HG03469 (cell line): Measurements from ENCODE around the gene CYSTM1.

Experiments used
- ATAC-seq: cut with Tn5 transposase; IDR thresholded peaks from one replicate; pipeline ENCODE4 v1.9.1; 2021; ENCODE audit warnings: mild to moderate bottlenecking, moderate library complexity, moderate number of reproducible peaks; ENCODE audit not compliant: unreplicated experiment

CYSTM1 gene, protein sequence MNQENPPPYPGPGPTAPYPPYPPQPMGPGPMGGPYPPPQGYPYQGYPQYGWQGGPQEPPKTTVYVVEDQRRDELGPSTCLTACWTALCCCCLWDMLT

DNA sequence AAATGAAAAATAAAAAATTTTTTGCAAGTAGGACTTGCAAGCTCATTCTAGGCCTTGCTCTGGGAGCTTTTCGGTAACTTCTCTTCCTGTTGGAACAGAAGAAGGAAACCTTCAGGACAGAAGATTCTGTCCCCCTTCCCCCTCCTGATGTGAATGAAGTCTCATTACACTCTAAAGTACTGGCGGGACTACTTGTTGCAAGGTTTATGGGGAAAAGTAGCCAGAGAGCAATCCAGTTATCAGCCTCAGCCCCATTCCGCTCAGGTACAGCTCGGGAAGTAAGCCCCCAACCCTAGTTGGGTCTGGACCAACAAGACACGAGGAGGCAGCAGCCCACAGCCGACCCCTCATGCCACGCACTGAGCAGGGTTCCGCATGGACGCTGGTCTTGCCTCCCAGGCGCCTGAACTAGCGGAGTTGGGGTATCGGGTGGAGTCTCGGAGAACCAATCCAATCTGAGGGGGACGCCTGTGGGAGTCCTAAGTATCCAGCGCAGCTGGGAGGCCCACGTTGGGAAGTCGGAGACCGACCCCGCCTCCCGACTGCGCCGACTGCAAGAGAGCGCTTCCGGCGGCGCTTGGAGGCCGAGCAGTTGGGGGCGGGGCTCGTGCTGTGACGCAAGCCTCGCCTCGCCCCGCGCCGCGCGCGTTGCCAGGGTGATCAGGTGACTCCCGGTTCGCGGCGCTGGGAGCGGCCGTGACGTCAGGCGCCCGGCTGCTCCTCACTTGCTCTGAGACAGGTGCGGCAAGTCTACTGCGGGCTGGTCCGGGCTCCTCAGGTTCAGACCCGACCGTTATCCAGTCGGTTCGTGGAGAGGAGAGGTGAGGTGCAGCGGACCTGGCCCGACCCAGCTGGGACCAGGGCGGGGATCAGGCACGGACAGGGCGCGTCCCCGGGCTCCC, at the start of gene CYSTM1:
TSS of gene CYSTM1 (plus strand) at position 724 of the 902 bp plus-strand sequence. CDS start 19,278 bp downstream, outside the sequence.
- ATAC-seq = peak; percentile 93

DNA sequence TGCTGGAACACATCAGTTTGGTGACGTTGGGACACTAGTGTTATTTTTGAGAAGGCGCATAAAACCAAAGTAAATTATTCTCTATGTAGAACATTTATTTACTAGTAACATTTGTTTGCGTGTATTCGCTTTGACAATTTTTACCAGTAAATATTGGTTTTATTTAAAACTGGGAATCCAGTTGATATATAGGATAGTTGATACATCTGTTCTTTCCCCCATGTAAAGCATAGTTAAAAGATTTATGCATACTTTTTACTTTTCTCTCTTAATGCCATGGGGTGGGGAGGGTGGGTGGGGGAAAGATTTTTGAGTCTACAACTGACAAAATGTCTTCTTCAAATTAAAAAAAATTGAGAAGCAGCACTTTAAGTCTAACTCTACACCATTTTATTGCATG, 49.4 kb upstream of the CYSTM1 start, which contains the start of gene IGIP:
TSS of gene IGIP (plus strand) at position 301 of the 400 bp plus-strand sequence. CDS start 2,540 bp downstream, outside the sequence.
- no peak for ATAC-seq

DNA sequence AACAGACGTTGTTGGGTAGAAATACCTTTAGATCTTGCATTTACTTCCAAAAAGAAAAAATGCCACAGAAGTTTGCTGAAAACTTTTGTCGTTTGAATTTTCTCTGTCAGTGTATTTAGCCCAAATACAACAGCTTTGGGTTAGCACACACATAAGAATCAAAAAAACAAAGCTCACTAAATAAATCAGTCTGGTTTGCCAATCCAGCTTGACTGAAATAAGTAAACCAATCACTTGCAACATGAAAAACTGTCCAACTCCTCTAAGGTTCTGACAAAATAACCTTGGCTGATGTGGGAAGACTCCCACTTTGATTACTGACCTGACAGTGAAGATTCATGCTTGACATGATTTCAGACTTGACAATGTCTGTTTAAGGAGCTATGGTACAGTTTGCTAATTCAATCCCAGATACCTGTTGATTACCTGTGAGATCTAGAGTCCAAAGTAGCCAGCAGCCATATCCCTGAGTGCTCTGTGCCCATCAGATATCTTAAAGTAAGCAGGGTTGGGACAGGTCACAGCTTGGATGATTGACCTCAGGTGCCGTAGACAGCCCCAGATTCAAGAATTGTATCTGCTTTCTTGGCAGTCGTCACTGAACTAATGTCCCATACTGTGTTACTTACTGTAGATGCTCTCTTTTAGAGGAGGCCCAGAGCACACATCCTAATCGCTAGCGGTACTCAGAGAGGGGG, 48.5 kb upstream of the CYSTM1 start:
- ATAC-seq = no peak

DNA sequence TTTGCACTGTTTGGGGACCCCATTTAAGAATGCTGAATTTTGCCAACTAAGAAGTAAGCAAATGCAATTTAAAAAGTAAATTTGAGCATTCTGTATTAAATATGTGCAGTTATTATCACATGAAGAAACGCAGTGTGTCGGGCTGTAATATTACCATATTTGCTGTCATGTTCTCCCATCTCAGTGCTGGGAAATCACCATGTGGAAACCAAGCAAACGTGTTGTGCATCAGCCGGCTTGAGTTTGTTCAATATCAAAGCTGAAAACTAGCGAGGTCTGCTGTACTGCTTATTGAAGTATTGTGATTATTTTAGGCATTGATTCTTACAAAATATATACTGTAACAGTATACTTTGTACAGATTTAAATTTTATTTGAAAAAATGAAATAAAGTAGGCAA, 46.6 kb upstream of the CYSTM1 start:
- no peak for ATAC-seq

DNA sequence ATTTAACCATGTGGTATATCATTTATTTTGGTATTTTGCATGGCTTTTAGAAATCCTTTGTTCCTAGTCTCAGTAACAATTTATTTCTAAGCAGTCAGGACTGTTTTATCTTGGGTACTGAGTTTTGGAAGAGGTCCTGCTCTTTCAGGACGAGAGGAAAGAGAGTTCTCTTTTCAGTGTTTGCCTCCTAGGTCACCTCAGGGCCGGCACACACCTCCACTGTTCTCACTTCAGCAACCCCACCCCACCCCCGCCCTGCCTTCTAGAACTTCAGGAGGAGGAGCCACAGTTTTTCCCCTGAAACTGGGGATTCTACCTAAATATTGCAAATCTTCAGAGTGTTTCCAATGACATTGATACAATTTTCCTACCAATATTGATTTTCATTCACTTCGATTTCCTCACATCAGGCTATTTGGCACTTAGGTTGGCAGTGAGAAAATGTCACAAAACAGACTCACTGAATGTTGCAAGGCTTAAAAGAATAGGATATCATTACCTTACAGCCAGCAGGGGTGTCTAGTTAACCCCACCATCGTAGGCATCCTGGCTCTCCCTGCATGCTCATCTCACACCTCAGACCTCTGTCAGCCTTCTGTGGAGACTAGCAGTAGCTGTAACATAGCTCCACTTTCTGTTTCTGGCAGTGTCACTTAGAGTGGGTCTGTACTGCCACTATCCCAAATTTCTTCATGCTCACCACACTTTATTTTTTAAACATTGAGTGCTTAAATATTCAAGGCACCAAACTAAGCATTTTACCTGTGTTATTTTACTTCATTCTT, 43.8 kb upstream of the CYSTM1 start:
- ATAC-seq = no peak

DNA sequence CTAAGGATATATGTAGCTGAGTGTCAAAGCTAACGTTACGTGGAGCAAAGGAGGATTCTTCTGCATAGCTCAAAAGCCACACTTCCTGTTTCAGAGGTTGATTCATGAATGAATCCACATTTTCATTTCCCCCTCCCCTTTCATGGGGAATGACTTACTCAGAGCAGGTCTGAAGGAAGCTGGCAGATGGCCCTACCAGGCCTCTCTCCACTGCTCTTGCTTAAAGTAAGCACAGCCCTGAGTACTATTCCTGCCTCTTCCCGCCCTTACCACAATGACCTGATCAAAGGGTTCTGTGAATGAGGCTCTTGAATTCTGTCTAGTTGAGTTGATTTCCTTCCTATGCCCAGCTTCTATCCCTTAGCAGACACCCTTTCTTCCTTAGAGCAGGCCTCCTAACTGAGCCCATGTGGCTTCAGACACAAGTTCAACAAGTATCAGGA, 43.0 kb upstream of the CYSTM1 start:
- no peak for ATAC-seq

DNA sequence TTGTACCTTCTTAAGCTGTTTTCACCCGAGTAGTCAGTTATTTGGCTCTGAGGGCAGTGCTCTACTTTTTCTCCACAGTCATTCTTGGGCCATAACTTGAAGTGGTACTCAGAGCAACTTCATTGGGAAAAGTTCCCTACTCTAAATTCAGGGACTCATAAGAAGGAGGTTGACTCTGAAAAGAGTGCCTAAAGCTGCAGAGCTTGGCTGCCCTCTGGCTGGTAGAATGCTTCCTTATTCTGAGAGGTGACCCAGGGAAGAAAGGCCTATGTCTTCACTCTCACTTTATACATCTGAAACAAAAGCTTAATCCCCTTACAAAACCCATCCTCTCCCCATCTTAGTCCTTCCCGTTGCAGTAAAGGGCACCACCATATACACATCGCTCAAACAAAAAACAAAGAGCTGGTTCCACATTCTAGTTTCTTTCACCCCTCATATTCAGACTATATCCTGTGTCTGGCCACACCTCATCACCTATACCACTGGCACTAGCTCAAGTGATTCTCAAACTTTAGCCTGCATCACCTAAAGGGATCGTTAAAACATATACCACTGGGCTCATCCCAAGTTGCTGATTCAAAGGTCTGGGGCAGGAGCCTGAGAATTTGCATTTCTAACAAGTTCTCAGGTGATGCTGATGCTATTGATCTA, 41.3 kb upstream of the CYSTM1 start:
- ATAC-seq = no peak

DNA sequence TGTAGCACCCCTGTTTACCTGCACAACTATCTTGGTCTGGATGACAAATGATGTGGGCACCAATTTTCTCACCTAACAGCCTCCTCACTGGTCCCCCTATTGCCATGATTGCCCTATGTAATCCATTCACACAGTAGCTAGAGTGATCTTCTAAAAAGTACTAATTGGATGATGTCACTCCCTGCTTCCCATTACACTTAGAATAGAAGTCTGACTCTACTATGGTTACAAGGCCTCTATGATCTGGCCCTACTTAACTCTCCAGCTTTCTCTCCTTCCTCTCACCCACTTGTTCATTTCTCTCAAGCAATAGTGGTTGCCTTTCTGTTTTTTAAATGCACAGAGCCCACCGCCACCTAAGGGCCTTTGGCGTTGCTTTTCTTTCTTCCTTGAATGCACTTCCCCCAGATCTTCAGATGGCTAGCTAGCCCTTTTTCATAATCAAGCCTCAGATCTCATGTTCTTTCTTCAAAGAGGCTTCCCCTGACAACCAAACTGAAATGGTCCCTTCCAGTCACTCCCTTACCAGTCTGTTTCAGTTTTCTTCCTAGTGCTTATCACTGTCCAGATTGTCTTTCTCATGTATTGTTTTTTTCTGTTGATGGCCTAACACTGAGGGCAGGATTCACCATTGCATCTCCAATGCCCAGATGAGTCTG, 40.6 kb upstream of the CYSTM1 start:
- no peak for ATAC-seq

DNA sequence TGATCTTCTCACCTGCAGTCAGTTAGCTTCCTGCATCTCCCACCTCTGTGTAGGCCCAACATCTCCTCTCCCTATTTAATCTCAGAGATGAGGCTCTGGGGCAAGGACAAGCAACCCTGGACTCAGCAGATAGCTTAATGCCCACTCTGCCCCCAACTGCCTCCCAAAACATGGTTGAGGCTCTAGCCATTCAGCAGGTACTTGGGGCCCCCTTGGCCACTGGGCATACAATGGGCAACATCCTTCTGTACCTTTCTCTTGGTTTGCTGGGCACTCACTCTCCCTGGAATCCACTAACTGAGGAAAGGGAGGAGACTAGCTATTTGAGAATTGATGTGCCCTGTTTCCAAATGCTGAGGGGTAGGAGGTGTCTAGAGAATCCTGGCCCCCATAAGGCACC, 39.9 kb upstream of the CYSTM1 start:
- ATAC-seq = no peak

DNA sequence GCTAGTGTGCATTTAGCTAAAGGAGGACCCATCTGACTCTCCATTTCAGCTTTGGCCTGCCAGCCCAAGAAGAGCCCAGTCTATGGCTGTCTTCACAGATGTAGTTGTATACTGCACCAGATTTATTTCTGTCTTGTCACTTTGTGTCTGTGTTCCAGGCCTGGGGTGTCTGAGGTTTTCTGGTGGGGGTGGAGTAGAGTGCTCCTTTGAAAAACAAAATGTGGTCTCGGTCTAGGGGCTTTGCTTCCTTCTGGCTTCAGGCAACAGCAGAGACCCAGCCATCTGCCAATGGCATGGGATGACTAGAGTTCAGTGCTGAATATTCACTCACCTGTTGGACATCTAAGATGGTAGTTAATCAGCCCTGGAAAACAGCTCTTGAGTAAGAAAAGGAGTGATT, 38.4 kb upstream of the CYSTM1 start:
- ATAC-seq = no peak

DNA sequence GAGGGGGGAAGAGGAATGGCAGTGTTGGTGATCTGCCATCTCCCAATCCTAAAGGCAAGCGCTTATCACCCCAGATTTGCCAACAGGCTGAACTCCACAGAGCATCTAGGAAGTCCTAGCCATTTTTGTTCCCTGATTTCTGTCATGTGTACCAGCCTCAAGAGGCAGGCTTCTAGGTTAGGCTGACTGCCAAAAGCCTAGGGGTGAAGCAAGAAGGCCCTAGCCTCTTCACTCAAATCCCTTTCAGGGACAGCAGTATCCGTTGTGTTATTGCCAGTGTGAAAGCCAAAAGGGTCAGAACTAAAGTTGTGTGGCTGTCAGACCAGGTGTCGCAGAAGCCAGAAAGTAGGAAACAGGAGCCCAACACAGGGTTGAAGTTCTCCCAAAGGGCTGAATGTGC, 34.6 kb upstream of the CYSTM1 start:
- ATAC-seq = no peak

DNA sequence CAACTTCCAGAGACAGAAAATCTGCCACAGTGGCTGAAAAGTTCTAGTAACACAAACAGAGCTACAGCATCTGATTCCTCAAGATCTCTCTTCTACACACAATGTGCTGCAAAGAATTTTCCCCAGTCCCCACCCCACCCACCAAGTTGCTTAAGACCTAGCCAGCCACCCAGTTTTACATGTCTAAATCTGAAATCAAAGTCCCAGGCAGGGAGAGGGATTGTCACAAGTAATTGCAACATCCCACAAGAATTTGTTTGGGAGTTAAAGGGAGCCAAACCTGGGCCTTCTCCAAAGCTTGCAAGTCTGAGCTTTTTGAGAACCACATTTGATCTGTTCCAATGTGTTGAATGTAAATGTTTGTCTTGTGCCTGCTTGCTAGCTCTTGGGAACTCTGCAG, 33.7 kb upstream of the CYSTM1 start:
- ATAC-seq = no peak

DNA sequence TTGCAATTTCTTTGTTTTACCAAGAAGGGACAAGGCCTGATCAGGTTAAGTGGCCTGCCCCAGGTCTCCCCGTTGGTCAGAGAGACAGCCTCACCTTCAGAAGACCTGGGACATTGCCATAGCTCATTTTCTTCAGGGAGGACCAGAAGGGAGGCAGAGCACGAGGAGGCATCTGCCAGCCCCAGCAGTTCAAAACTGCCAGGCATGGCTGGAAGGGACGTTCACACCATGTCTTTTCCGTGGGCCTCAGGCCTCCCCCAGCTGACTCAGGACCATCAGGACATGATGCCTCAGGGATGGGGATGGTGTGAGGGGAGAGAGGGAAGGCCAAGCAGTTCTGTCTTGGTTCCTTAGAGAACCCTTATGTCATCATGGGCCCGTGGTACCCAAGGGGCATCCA, 32.7 kb upstream of the CYSTM1 start:
- ATAC-seq = no peak

DNA sequence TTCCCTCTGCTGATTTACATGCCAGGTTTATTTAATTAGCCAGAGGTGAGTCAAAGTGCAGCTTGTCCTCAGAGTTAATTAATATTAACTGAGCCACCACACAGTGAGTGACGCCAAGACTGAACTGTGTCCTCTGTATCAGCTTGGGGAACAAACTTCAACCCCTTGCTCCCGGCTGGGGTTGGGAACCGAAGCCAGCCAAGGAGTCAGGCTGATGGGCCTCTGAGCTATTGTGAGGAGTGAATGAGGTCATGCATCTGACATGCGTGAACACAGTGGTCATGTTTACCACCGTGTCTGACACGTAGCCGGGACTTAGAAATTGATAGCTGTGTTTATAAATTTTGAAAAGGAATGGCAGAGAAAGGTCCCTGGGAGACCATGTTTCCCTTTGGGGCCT, 32.1 kb upstream of the CYSTM1 start:
- no peak for ATAC-seq

DNA sequence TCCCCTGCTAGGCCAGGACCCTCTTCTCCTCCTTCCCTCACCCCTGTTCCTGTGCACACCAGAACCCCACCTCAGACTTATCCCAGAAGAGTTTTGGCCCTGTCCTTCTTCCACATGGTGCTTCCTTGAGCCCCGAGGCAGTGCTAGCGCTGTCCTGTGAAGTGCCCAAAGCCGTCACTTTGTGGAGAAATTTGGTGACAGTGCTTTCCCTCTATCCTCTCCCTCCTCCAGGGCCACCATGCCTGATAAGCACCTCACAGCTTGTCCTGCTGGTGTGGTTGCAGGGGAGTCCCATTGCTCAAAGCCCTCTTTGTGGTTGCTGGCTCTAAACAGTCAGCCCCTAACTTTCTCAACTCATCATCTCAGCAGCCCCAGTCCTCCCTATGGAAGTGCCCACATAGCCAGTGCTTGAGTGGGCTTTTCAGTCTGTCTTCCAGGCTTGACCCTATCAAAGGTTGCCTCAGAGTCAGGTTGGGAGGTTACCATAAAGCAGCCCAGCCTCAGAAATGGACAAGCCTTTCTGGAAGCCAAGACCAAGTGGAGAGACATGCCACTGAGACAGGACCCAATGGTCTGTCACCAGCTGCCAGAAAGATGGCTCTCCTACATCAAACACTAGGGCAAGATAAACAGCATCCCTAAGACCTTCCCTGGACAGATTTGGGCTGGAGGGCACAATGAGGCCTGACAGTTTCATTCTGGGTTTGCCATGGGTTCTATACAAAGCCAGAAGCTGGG, 31.3 kb upstream of the CYSTM1 start:
- ATAC-seq = no peak

DNA sequence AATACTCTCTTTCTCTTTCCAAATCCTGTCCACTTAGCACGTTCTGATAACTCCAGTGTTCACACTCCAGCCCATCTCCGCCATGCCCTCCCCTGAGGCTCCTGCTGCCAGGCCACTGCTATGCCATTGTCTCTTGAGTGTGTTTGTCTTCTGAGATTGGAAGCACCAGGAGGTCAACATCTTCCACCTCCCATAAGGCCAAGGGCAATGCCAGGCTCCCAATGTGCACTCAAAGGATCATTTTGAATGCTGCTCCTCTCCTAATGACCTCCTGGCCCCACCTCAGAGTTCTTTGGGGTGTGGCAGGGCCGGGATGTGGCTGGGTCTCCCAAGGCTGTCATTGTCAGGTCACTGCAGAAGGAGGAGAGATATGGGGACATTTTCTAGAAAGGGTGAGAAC, 29.7 kb upstream of the CYSTM1 start:
- no peak for ATAC-seq

DNA sequence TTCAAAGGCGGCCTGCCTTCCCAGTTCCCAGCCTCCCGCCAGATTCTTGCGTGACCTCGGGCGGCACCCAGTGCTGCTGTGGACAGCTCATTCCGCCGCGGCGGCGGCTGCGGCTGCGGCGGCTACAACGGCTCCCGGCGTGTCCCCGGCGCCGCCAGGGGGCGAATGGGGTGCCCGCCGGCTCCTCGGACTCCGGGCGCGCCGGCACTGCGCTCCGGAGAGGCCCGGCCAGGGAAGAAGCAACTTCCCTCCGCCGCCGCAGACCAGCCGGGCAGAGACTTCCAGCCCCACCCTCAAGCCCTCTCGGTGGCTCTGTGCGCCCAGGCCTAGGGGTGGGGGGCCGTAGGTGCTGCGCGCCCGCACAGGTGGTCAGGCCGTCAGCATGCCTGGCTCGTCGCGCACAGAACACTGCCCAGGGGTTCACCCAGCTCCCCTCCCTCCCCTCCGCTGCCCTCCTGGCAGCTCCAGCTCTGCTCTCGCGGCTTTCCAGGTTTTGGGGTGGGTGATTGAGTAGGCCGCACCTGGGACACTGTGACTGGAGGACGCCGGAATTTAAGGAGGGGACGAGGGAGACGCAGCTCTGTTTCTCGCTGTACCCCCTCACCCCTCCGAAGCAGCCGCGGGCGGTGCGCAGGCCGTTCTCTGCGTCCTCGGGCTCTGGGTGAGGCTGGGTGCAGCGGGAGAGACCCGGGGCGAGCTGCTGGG, 29.0 kb upstream of the CYSTM1 start:
- ATAC-seq = no peak

DNA sequence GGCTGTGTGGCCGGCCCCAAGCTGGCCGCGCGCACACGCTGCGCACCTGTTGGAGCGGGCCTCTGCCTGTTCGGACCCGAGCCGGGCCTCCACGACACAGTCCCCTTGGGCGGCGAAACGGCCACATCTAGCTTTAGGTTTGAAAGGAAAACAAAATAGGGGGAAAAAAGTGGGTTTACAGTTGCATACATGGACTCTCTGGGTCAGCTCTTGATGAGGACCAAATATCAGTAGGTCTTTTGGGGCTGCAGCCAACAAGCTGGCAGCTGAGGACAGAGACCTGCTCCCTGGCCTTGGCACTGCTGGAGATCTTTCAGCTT, 28.5 kb upstream of the CYSTM1 start:
- no peak for ATAC-seq

DNA sequence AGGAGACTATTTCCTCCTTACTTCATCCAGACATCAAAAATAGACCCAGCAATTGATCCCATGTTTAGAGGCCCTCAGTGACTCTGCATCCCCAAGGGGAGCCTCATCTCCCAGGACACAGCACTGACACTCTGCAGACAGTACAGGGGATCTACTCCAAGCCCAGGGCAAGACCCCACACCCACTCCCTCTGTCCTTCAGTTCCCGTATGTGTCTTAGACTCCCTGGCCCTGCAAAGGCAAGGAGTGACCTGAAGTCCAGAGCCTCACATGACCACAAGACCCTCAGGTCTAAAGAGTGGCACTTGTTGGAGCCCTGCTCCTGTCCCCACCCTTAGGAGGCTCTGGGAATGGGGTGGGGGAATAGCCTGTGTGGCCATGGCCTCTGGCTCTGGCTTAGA, 27.5 kb upstream of the CYSTM1 start:
- ATAC-seq = no peak
